PFSK-1 (cell line): ENCODE results near the gene FMN1.

ENCODE experiments used
- FOXP2 ChIP-seq: optimal IDR thresholded peaks from 2 replicates; pipeline ENCODE3; 2011; ENCODE audit warnings: borderline replicate concordance, control low read depth, inconsistent platforms; ENCODE audit not compliant: insufficient read depth; ENCODE audit errors: extremely low read length, extremely low read depth
- POLR2AphosphoS5 ChIP-seq: IDR thresholded peaks from 2 replicates; pipeline ENCODE4 v1.6.1; 2012; ENCODE audit warnings: low read depth, mild to moderate bottlenecking, control low read depth, low read length, moderate library complexity
- REST ChIP-seq, 2 experiments: IDR thresholded peaks; 2 replicates each; pipeline versions ENCODE4 v1.6.1 to v1.8.0; 2011 to 2012; ENCODE audit warnings: low read depth in 2 of 2, low read length in 2 of 2, control low read depth in 1 of 2, inconsistent platforms in 1 of 2, mild to moderate bottlenecking in 1 of 2, moderate library complexity in 1 of 2; ENCODE audit not compliant: insufficient read depth in 1 of 2
- SIN3A ChIP-seq: IDR thresholded peaks from 2 replicates; pipeline ENCODE4 v1.6.1; 2012; ENCODE audit warnings: mild to moderate bottlenecking, low read length, moderate library complexity, borderline replicate concordance; ENCODE audit not compliant: insufficient read depth

- TF ChIP-seq POLR2AphosphoS5 (no peak), REST (IDR thresholded peaks at IDR 0.05; ENCODE audit: insufficient read depth in 1 of 2, low read depth in 2 of 2, low read length in 2 of 2) (no peak), SIN3A (no peak), FOXP2 (no peak)
These were observed 16.8 kb upstream of the FMN1 start for GRCh38 chr15:33211176-33211808.
